OCI-LY7 (cell line): ENCODE data around the gene SND1. TPM values are rescaled to one million over a fixed set of nuclear protein-coding genes. Genes with fewer than 3 reads are reported as not detected.

ENCODE experiments used
- BruUV-seq: library from RNA; stranded (reverse); fragments of 400-500 nt; replicated peaks from 2 replicates; lab custom pipeline; 2021; lab: Mats Ljungman, UMichigan
- CTCF ChIA-PET: fragments of 300-600 bp; sonication (Branson Sonifier 250); formaldehyde crosslinking; loops from one replicate; lab custom pipeline; 2022; ENCODE audit warnings: antibody characterized with exemption; ENCODE audit not compliant: unreplicated experiment; lab: Charles Lee
- POLR2A ChIA-PET: fragments of 300-600 bp; sonication (Branson Sonifier 250); formaldehyde crosslinking; loops from one replicate; lab custom pipeline; 2022; ENCODE audit warnings: antibody characterized with exemption; lab: Charles Lee
- DNase-seq: peaks from one replicate; pipeline ENCODE4 v3.0.0-alpha.2; 2015; ENCODE audit warnings: low spot score
- H2AFZ ChIP-seq: fragments of 200-600 bp; sonication (generic), shearing (Covaris generic); 2 replicates; pipeline ENCODE4 v1.6.1; 2014; ENCODE audit warnings: mild to moderate bottlenecking, antibody characterized with exemption, low read length, moderate library complexity
- H3K27ac ChIP-seq: fragments of 200-600 bp; sonication (generic); 2 replicates; pipeline ENCODE4 v1.5.1; 2014; ENCODE audit warnings: mixed run types, low read depth, mild to moderate bottlenecking, moderate library complexity, low read length, inconsistent platforms; ENCODE audit not compliant: poor library complexity, severe bottlenecking
- H3K36me3 ChIP-seq: fragments of 200-600 bp; sonication (generic); 2 replicates; pipeline ENCODE4 v1.6.1; 2014; ENCODE audit warnings: mild to moderate bottlenecking, antibody characterized with exemption, low read length, moderate library complexity, mixed read lengths; ENCODE audit not compliant: insufficient read depth
- H3K4me1 ChIP-seq: fragments of 200-600 bp; sonication (generic); 2 replicates; pipeline ENCODE4 v1.5.1; 2014; ENCODE audit warnings: mild to moderate bottlenecking, low read length; ENCODE audit not compliant: insufficient read depth, poor library complexity, severe bottlenecking
- H3K4me2 ChIP-seq: fragments of 200-600 bp; sonication (generic); 2 replicates; pipeline ENCODE4 v1.6.1; 2014; ENCODE audit warnings: mild to moderate bottlenecking, low read length
- H3K4me3 ChIP-seq: fragments of 200-600 bp; sonication (generic); 2 replicates; pipeline ENCODE4 v1.5.1; 2014; ENCODE audit warnings: mild to moderate bottlenecking, low read depth, low read length; ENCODE audit not compliant: poor library complexity, severe bottlenecking
- H3K79me2 ChIP-seq: fragments of 200-600 bp; sonication (generic); 2 replicates; pipeline ENCODE4 v1.6.1; 2016; ENCODE audit warnings: low read depth, mild to moderate bottlenecking, low read length, moderate library complexity, mixed read lengths; ENCODE audit not compliant: insufficient read depth
- H3K9me2 ChIP-seq: fragments of 200-600 bp; sonication (generic); 2 replicates; pipeline ENCODE4 v1.6.1; 2016; ENCODE audit warnings: mild to moderate bottlenecking, low read length, mixed read lengths; ENCODE audit not compliant: insufficient read depth
- H3K9me3 ChIP-seq: fragments of 200-600 bp; sonication (generic); 2 replicates; pipeline ENCODE4 v1.6.1; 2014; ENCODE audit warnings: mild to moderate bottlenecking, mixed run types, low read length, mixed read lengths
- H4K20me1 ChIP-seq: fragments of 200-600 bp; sonication (generic); 2 replicates; pipeline ENCODE4 v1.6.1; 2014; ENCODE audit warnings: mild to moderate bottlenecking, antibody characterized with exemption, low read length, moderate library complexity, mixed read lengths; ENCODE audit not compliant: insufficient read depth
- CTCF ChIP-seq: fragments of 200-600 bp; sonication (generic); conservative IDR thresholded peaks from 2 replicates; pipeline ENCODE4 v1.5.1; 2014; ENCODE audit warnings: mild to moderate bottlenecking, antibody characterized with exemption, low read length, moderate library complexity, mixed read lengths
- EZH2phosphoT487 ChIP-seq: fragments of 200-600 bp; sonication (generic); IDR thresholded peaks from 2 replicates; pipeline ENCODE4 v1.6.1; 2018; ENCODE audit warnings: low read depth, borderline replicate concordance, mild to moderate bottlenecking, mixed run types, antibody characterized with exemption, low read length, moderate library complexity, mixed read lengths
- intact Hi-C: fragments of 100-400 bp; cut with micrococcal nuclease; formaldehyde crosslinking; loops from one replicate; pipeline ENCODE4 v1.10.0; 2022; ENCODE audit not compliant: unreplicated experiment
- total RNA-seq, 2 experiments: library from RNA; depleted of rRNA in 1 of 2; stranded (reverse); fragments of >200 nt in 1 of 2; shearing (Covaris generic) in 1 of 2; gene quantifications; 2 replicates each; pipeline ENCODE4 v1.2.3, GENCODE V29; 2014 to 2022

SND1 gene
- total RNA-seq, 2 experiments from 2014 or later = 111 to 221 TPM

- intact Hi-C loops = loop anchor here (5.0 kb wide), 2 partner anchors 67 to 458 kb away; partner anchors contain the start of genes ARF5 and GCC1
- Histone ChIP-seq H3K79me2 (peaks cover 75% of the 10 kb centered on the region), H3K9me3 (no peaks in the 10 kb centered on the region), H3K4me1 (peaks cover 37% of the 10 kb centered on the region), H2AFZ (no peak overlapping the region), H3K36me3 (peaks cover 58% of the 10 kb centered on the region), H3K9me2 (no peaks in the 10 kb centered on the region), H4K20me1 (peaks cover 48% of the 10 kb centered on the region), H3K4me2 (peak overlapping the region; percentile 77), H3K4me3 (peak overlapping the region; percentile 93), H3K27ac (peak overlapping the region; percentile 1)
- TF ChIP-seq EZH2phosphoT487 = no peak
- DNase-seq = peak; percentile 33
- CTCF ChIA-PET = no interaction called here
- POLR2A ChIA-PET = interaction anchor here (0.6 to 2.3 kb wide), 4 partner anchors 8 to 80 kb away, joined by 3 to 9 read pairs (median 4); no protein-coding TSS in a partner anchor
- no TSS peak for BruUV-seq
Observed at GRCh38 chr7:127654404-127655394, 2.7 kb downstream of the SND1 start.

GRCh38 chr7:127655720-127656119, 3.7 kb downstream of the SND1 start:
- POLR2A ChIA-PET = interaction anchor here (0.6 to 2.3 kb wide), 4 partner anchors 9 to 578 kb away, joined by 3 to 9 read pairs (median 4); no protein-coding TSS in a partner anchor
- peaks cover 53% of the 10 kb centered on the region for H4K20me1 ChIP-seq
- peaks cover 86% of the 10 kb centered on the region for H3K79me2 ChIP-seq
- no peak overlapping the region for H3K27ac ChIP-seq
- no peak overlapping the region for H2AFZ ChIP-seq
- H3K4me3 ChIP-seq = no peak overlapping the region
- TF ChIP-seq EZH2phosphoT487 (no peak), CTCF (no peak)
- intact Hi-C loops = no loop called here
- peaks cover 36% of the 10 kb centered on the region for H3K4me1 ChIP-seq
- no peaks in the 10 kb centered on the region for H3K9me3 ChIP-seq
- no TSS peak for BruUV-seq
- CTCF ChIA-PET = interaction anchor here (0.5 kb wide), 1 partner anchor 102 kb away, joined by 6 read pairs; no protein-coding TSS in a partner anchor
- peaks cover 68% of the 10 kb centered on the region for H3K36me3 ChIP-seq
- no peaks in the 10 kb centered on the region for H3K9me2 ChIP-seq
- no peak for DNase-seq
- peak overlapping the region; percentile 77 for H3K4me2 ChIP-seq

GRCh38 chr7:127657500-127657899, 5.5 kb downstream of the SND1 start:
- Histone ChIP-seq H3K79me2 (peaks cover 100% of the 10 kb centered on the region), H3K4me2 (no peak overlapping the region), H3K27ac (no peak overlapping the region), H3K9me3 (no peaks in the 10 kb centered on the region), H2AFZ (no peak overlapping the region), H4K20me1 (peaks cover 59% of the 10 kb centered on the region), H3K4me1 (peaks cover 30% of the 10 kb centered on the region), H3K36me3 (peaks cover 86% of the 10 kb centered on the region), H3K4me3 (no peak overlapping the region), H3K9me2 (no peaks in the 10 kb centered on the region)
- intact Hi-C loops = no loop called here
- BruUV-seq = no TSS peak
- ChIA-PET POLR2A (interaction anchor here (0.6 to 1.6 kb wide), 3 partner anchors 9 to 51 kb away, joined by 5 read pairs; no protein-coding TSS in a partner anchor), CTCF (interaction anchor here (1.3 kb wide), 1 partner anchor 9 kb away, joined by 3 read pairs; no protein-coding TSS in a partner anchor)
- DNase-seq = no peak
- TF ChIP-seq CTCF = no peak
- TF ChIP-seq EZH2phosphoT487 = no peak
